ENCODE measurements around the gene ZDHHC24. TPM values are rescaled to one million over a fixed set of nuclear protein-coding genes. Genes with fewer than 3 reads are reported as not detected.

ZDHHC24 gene
- total RNA-seq, 1 donor from 2014 or later: 3.7 TPM

- peaks cover 7 to 13% (median 9%) of the 10 kb centered on the region in 3 donors for H3K4me1 ChIP-seq (ENCODE audit: control insufficient read depth in 3 of 3, insufficient read depth in 3 of 3, low read length in 3 of 3)
- H3K36me3 ChIP-seq (ENCODE audit: control insufficient read depth in 3 of 3, insufficient read depth in 3 of 3, low read length in 3 of 3): peaks cover 10 to 17% (median 17%) of the 10 kb centered on the region in 3 donors
- peak overlapping the region; percentile 94 to 97 (median 97) for H3K4me3 ChIP-seq (ENCODE audit: low read length in 3 of 3)
- no peaks in the 10 kb centered on the region for H3K9me3 ChIP-seq (ENCODE audit: control insufficient read depth in 3 of 3, low read length in 3 of 3)
- peak overlapping the region; percentile 54 to 87 (median 73) for H3K9ac ChIP-seq (ENCODE audit: low read depth in 1 of 3, low read length in 3 of 3)
- no peaks in the 10 kb centered on the region for H3K27me3 ChIP-seq (ENCODE audit: control insufficient read depth in 3 of 3, insufficient read depth in 3 of 3, low read length in 3 of 3)
- H3K27ac ChIP-seq (ENCODE audit: low read depth, low read length): no peak overlapping the region
Measured at GRCh38 chr11:66510990-66511339, 34.9 kb downstream of the ZDHHC24 start.

DNA sequence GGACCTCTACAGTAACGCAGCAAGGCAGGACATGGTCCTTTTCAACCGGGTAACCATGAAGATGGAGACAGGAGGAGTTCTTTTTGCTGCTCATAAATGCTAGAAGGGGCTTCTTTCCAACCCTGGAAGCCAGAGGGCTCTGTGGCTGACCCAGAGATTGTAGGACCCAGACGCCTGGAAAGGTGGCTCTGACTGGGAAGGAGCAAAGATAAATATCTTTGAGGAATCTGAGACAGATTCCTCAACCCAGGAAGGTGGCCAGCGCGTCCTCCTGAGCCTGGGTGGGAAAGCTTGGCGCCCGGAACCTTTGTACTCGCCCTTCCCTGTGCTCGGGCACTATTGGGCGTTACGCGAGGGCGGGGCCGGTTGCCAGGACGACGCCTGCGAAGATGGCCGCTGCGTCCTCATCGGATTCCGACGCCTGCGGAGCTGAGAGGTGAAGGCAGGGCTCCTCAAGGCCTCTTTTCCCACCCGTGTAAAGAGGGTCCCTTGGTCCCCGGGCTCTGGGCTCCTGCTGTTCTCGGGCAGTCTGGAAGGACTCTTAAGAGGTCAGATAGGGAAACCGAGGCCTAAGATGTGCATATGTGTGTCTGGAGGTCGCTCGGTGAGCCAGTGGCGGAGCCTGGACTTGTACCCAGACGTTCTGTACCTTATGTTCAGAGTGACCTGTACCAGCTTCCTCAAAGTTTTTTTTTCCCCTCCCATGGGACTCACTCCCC lies 35.4 kb downstream of the ZDHHC24 start, which contains the start of gene BBS1:
TSS of gene BBS1 (plus strand) at position 365 of the 719 bp plus-strand sequence. CDS start at position 390, 25 bp downstream.
- Histone ChIP-seq H3K27ac (ENCODE audit: low read depth, low read length) (no peak within 1 kb of the TSS), H3K36me3 (ENCODE audit: control insufficient read depth in 3 of 3, insufficient read depth in 3 of 3, low read length in 3 of 3) (peaks cover 10 to 17% (median 14%) of the 10 kb centered on the region in 3 donors), H3K4me1 (ENCODE audit: control insufficient read depth in 3 of 3, insufficient read depth in 3 of 3, low read length in 3 of 3) (peaks cover 7 to 13% (median 9%) of the 10 kb centered on the region in 3 donors), H3K9me3 (ENCODE audit: control insufficient read depth in 3 of 3, low read length in 3 of 3) (no peaks in the 10 kb centered on the region), H3K9ac (ENCODE audit: low read depth in 1 of 3, low read length in 3 of 3) (peak within 1 kb of the TSS; percentile 54 to 87 (median 73)), H3K27me3 (ENCODE audit: control insufficient read depth in 3 of 3, insufficient read depth in 3 of 3, low read length in 3 of 3) (no peaks in the 10 kb centered on the region), H3K4me3 (ENCODE audit: low read length in 3 of 3) (peak within 1 kb of the TSS; percentile 94 to 97 (median 97))

DNA sequence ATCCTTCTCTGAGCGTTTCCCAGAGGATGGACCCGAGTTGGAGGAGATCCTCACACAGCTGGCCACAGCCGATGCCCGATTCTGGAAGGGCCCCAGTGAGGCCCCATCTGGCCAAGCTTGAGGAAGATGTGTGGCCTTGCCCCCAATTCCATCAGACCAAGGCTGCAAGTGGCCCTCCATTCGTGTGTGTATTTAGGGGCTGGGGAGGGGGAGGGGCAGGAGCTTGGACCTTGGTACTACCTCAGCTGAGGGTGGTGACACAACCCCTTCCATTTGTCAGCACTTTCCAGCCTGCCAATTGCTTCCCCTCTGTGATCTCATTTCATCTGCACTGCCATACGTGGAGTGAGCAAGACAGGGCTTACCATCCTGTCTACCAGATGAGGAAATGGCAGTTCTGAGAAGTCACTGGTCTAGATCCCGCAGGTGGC lies 36.7 kb downstream of the ZDHHC24 start:
- H3K4me3 ChIP-seq (ENCODE audit: low read length in 3 of 3): no peak overlapping the region
- peaks cover 10 to 20% (median 11%) of the 10 kb centered on the region in 3 donors for H3K36me3 ChIP-seq (ENCODE audit: control insufficient read depth in 3 of 3, insufficient read depth in 3 of 3, low read length in 3 of 3)
- H3K9ac ChIP-seq (ENCODE audit: low read depth in 1 of 3, low read length in 3 of 3): no peak overlapping the region
- no peaks in the 10 kb centered on the region for H3K27me3 ChIP-seq (ENCODE audit: control insufficient read depth in 3 of 3, insufficient read depth in 3 of 3, low read length in 3 of 3)
- no peak overlapping the region for H3K27ac ChIP-seq (ENCODE audit: low read depth, low read length)
- peaks cover 7 to 13% (median 9%) of the 10 kb centered on the region in 3 donors for H3K4me1 ChIP-seq (ENCODE audit: control insufficient read depth in 3 of 3, insufficient read depth in 3 of 3, low read length in 3 of 3)
- H3K9me3 ChIP-seq (ENCODE audit: control insufficient read depth in 3 of 3, low read length in 3 of 3): no peaks in the 10 kb centered on the region

DNA sequence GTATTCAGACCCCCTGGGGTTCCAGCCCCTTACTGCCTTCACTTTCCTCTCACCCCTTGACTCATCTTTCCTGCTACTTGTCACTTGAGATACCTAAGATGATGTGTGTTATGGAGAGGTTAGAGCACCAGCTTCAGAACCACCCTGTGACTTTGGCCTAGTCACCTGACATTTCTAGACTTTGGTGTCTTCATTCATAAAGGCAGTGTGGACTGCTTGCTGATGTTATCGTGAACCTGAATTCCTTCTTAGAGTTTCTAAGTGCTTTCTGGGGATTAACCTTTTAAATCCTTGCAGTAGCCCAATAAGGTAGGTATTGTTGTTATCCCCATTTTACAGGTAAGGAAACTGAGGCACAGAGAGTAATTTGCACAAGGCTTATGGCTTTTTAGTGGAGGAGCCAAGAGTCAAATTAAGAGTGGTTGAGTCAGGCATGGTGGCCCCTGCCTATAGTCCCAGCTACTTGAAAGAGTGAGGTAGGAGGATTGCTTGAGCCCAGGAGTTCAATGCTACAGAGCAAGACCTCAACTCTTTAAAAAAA lies 40.5 kb downstream of the ZDHHC24 start:
- Histone ChIP-seq H3K9ac (ENCODE audit: low read depth in 1 of 3, low read length in 3 of 3) (no peak overlapping the region), H3K4me1 (ENCODE audit: control insufficient read depth in 3 of 3, insufficient read depth in 3 of 3, low read length in 3 of 3) (peaks cover 0 to 3% (median 2%) of the 10 kb centered on the region in 3 donors), H3K9me3 (ENCODE audit: control insufficient read depth in 3 of 3, low read length in 3 of 3) (no peaks in the 10 kb centered on the region), H3K27ac (ENCODE audit: low read depth, low read length) (no peak overlapping the region), H3K27me3 (ENCODE audit: control insufficient read depth in 3 of 3, insufficient read depth in 3 of 3, low read length in 3 of 3) (no peaks in the 10 kb centered on the region), H3K36me3 (ENCODE audit: control insufficient read depth in 3 of 3, insufficient read depth in 3 of 3, low read length in 3 of 3) (peaks cover 5 to 10% (median 7%) of the 10 kb centered on the region in 3 donors), H3K4me3 (ENCODE audit: low read length in 3 of 3) (no peak overlapping the region)

GRCh38 chr11:66498506-66498905 lies 47.3 kb downstream of the ZDHHC24 start:
- no peaks in the 10 kb centered on the region for H3K27me3 ChIP-seq (ENCODE audit: control insufficient read depth in 3 of 3, insufficient read depth in 3 of 3, low read length in 3 of 3)
- no peaks in the 10 kb centered on the region for H3K4me1 ChIP-seq (ENCODE audit: control insufficient read depth in 3 of 3, insufficient read depth in 3 of 3, low read length in 3 of 3)
- no peak overlapping the region for H3K9ac ChIP-seq (ENCODE audit: low read depth in 1 of 3, low read length in 3 of 3)
- H3K36me3 ChIP-seq (ENCODE audit: control insufficient read depth in 3 of 3, insufficient read depth in 3 of 3, low read length in 3 of 3): peaks cover 8 to 20% (median 16%) of the 10 kb centered on the region in 3 donors
- no peaks in the 10 kb centered on the region for H3K9me3 ChIP-seq (ENCODE audit: control insufficient read depth in 3 of 3, low read length in 3 of 3)
- no peak overlapping the region for H3K4me3 ChIP-seq (ENCODE audit: low read length in 3 of 3)
- H3K27ac ChIP-seq (ENCODE audit: low read depth, low read length): no peak overlapping the region

- H3K9ac ChIP-seq (ENCODE audit: low read depth in 1 of 3, low read length in 3 of 3): no peak overlapping the region
- H3K27me3 ChIP-seq (ENCODE audit: control insufficient read depth in 3 of 3, insufficient read depth in 3 of 3, low read length in 3 of 3): no peaks in the 10 kb centered on the region
- no peaks in the 10 kb centered on the region for H3K4me1 ChIP-seq (ENCODE audit: control insufficient read depth in 3 of 3, insufficient read depth in 3 of 3, low read length in 3 of 3)
- peaks cover 16 to 31% (median 29%) of the 10 kb centered on the region in 3 donors for H3K36me3 ChIP-seq (ENCODE audit: control insufficient read depth in 3 of 3, insufficient read depth in 3 of 3, low read length in 3 of 3)
- H3K27ac ChIP-seq (ENCODE audit: low read depth, low read length): no peak overlapping the region
- no peak overlapping the region for H3K4me3 ChIP-seq (ENCODE audit: low read length in 3 of 3)
- H3K9me3 ChIP-seq (ENCODE audit: control insufficient read depth in 3 of 3, low read length in 3 of 3): no peaks in the 10 kb centered on the region
Measured at GRCh38 chr11:66497206-66497605, 48.6 kb downstream of the ZDHHC24 start.

GRCh38 chr11:66495401-66495854 lies 50.4 kb downstream of the ZDHHC24 start:
- peaks cover 16 to 36% (median 31%) of the 10 kb centered on the region in 3 donors for H3K36me3 ChIP-seq (ENCODE audit: control insufficient read depth in 3 of 3, insufficient read depth in 3 of 3, low read length in 3 of 3)
- H3K4me1 ChIP-seq (ENCODE audit: control insufficient read depth in 3 of 3, insufficient read depth in 3 of 3, low read length in 3 of 3): no peaks in the 10 kb centered on the region

DNA sequence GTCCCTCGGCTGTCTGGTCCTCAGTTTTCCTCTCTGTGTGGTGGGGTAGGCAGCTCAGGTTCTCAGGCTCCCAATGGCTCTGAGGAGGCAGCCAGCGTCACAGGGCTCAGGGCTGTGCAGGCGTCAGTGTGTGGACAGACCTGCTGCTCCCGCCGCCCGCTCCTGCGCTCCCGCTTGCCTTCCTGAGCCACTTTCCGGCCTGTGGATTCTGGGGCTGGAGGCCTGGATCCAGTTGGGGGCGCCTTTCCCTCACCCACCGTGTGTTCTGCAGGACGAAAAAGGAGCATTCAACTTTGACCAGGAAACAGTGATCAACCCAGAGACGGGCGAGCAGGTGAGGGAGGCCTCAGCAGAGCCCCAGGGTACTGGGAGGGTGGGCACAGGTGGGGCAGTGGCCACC lies 50.9 kb downstream of the ZDHHC24 start:
- Histone ChIP-seq H3K9me3 (ENCODE audit: control insufficient read depth in 3 of 3, low read length in 3 of 3) (no peaks in the 10 kb centered on the region), H3K27me3 (ENCODE audit: control insufficient read depth in 3 of 3, insufficient read depth in 3 of 3, low read length in 3 of 3) (no peaks in the 10 kb centered on the region), H3K36me3 (ENCODE audit: control insufficient read depth in 3 of 3, insufficient read depth in 3 of 3, low read length in 3 of 3) (peaks cover 16 to 36% (median 31%) of the 10 kb centered on the region in 3 donors), H3K4me1 (ENCODE audit: control insufficient read depth in 3 of 3, insufficient read depth in 3 of 3, low read length in 3 of 3) (no peaks in the 10 kb centered on the region), H3K27ac (ENCODE audit: low read depth, low read length) (no peak overlapping the region), H3K9ac (ENCODE audit: low read depth in 1 of 3, low read length in 3 of 3) (no peak overlapping the region), H3K4me3 (ENCODE audit: low read length in 3 of 3) (no peak overlapping the region)

More at GRCh38 chr11:66495401-66495854, 50.4 kb downstream of the ZDHHC24 start:
- no peaks in the 10 kb centered on the region for H3K27me3 ChIP-seq (ENCODE audit: control insufficient read depth in 3 of 3, insufficient read depth in 3 of 3, low read length in 3 of 3)
- no peak overlapping the region for H3K9ac ChIP-seq (ENCODE audit: low read depth in 1 of 3, low read length in 3 of 3)
- H3K9me3 ChIP-seq (ENCODE audit: control insufficient read depth in 3 of 3, low read length in 3 of 3): no peaks in the 10 kb centered on the region
- H3K27ac ChIP-seq (ENCODE audit: low read depth, low read length): no peak overlapping the region
- no peak overlapping the region for H3K4me3 ChIP-seq (ENCODE audit: low read length in 3 of 3)

DNA sequence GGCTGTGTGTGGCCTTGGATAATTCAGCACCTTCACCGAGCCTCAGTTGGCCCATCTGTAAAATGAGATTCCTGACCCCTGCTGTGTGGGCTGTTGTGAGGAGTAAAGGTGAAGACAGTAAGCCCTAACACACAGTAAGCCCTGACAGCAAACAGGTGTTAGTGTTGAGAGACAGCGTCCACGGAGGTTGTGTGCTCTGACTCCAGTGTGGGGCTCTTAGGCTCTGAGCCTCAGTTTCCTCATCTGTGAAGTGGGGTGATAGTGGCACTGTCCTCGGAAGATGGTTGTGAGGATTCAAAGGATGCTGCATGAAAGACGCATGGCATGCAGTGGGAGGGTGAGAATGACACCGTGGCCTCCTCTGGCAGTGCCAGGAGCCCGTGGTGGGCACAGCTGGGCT lies 51.4 kb downstream of the ZDHHC24 start:
- Histone ChIP-seq H3K4me1 (ENCODE audit: control insufficient read depth in 3 of 3, insufficient read depth in 3 of 3, low read length in 3 of 3) (no peaks in the 10 kb centered on the region), H3K36me3 (ENCODE audit: control insufficient read depth in 3 of 3, insufficient read depth in 3 of 3, low read length in 3 of 3) (peaks cover 17 to 41% (median 32%) of the 10 kb centered on the region in 3 donors), H3K9me3 (ENCODE audit: control insufficient read depth in 3 of 3, low read length in 3 of 3) (no peaks in the 10 kb centered on the region), H3K4me3 (ENCODE audit: low read length in 3 of 3) (no peak overlapping the region), H3K9ac (ENCODE audit: low read depth in 1 of 3, low read length in 3 of 3) (no peak overlapping the region), H3K27me3 (ENCODE audit: control insufficient read depth in 3 of 3, insufficient read depth in 3 of 3, low read length in 3 of 3) (no peaks in the 10 kb centered on the region), H3K27ac (ENCODE audit: low read depth, low read length) (no peak overlapping the region)

GRCh38 chr11:66493130-66493529 lies 52.7 kb downstream of the ZDHHC24 start:
- Histone ChIP-seq H3K9ac (ENCODE audit: low read depth in 1 of 3, low read length in 3 of 3) (no peak overlapping the region), H3K4me3 (ENCODE audit: low read length in 3 of 3) (no peak overlapping the region), H3K27ac (ENCODE audit: low read depth, low read length) (no peak overlapping the region), H3K9me3 (ENCODE audit: control insufficient read depth in 3 of 3, low read length in 3 of 3) (no peaks in the 10 kb centered on the region), H3K27me3 (ENCODE audit: control insufficient read depth in 3 of 3, insufficient read depth in 3 of 3, low read length in 3 of 3) (no peaks in the 10 kb centered on the region), H3K4me1 (ENCODE audit: control insufficient read depth in 3 of 3, insufficient read depth in 3 of 3, low read length in 3 of 3) (no peaks in the 10 kb centered on the region), H3K36me3 (ENCODE audit: control insufficient read depth in 3 of 3, insufficient read depth in 3 of 3, low read length in 3 of 3) (peaks cover 24 to 47% (median 34%) of the 10 kb centered on the region in 3 donors)
